Endothelial cell of umbilical vein (primary cell): ENCODE measurements around the gene ANP32A. TPM values are rescaled to one million over a fixed set of nuclear protein-coding genes. Genes with fewer than 3 reads are reported as not detected.

Experiments used
- BruUV-seq: library from RNA; stranded (reverse); fragments of 400-500 nt; replicated peaks from 2 replicates; lab custom pipeline; 2021; lab: Mats Ljungman, UMichigan
- CTCF ChIA-PET: fragments of 300-600, 350-600 bp; sonication (Branson Sonifier 250); formaldehyde crosslinking; loops from one replicate; lab custom pipeline; 2021; ENCODE audit warnings: antibody characterized with exemption, inconsistent platforms; lab: Charles Lee
- POLR2A ChIA-PET: fragments of 300-600, 350-600 bp; sonication (Branson Sonifier 250); formaldehyde crosslinking; loops from one replicate; lab custom pipeline; 2021; ENCODE audit warnings: antibody characterized with exemption, inconsistent platforms; lab: Charles Lee
- DNase-seq: peaks from one replicate; pipeline ENCODE4 v3.0.0-alpha.2; 2011; ENCODE audit warnings: low read depth, low spot score
- FAIRE-seq: peaks from 2 replicates; lab custom pipeline; 2011; peaks lifted over from hg19 to GRCh38; lab: Jason Lieb, UNC
- H2AFZ ChIP-seq: 2 replicates; pipeline ENCODE4 v1.6.0; 2012; ENCODE audit warnings: low read depth, low read length, control low read depth, inconsistent platforms
- H3K27ac ChIP-seq: 2 replicates; pipeline ENCODE4 v1.5.1; 2011; ENCODE audit warnings: low read depth, mild to moderate bottlenecking, control low read depth, low read length, moderate library complexity; ENCODE audit not compliant: insufficient read depth
- H3K27me3 ChIP-seq, 2 experiments: 2 replicates each; pipeline versions ENCODE4 v1.6.0 to v1.6.1; 2011; ENCODE audit warnings: low read length in 2 of 2, mixed read lengths in 1 of 2; ENCODE audit not compliant: control insufficient read depth in 2 of 2, insufficient read depth in 2 of 2
- H3K36me3 ChIP-seq, 2 experiments: 2 replicates in 1 of 2; 3 replicates in 1 of 2; pipeline ENCODE4 v1.5.1; 2011; ENCODE audit warnings: low read length in 2 of 2, mild to moderate bottlenecking in 1 of 2, moderate library complexity in 1 of 2; ENCODE audit not compliant: control insufficient read depth in 2 of 2, insufficient read depth in 2 of 2; ENCODE audit errors: extremely low read depth in 1 of 2
- H3K4me1 ChIP-seq: 3 replicates; pipeline ENCODE4 v1.5.1; 2011; ENCODE audit warnings: mild to moderate bottlenecking, low read length; ENCODE audit not compliant: control insufficient read depth, insufficient read depth; ENCODE audit errors: extremely low read depth
- H3K4me2 ChIP-seq: 2 replicates; pipeline ENCODE4 v1.6.1; 2011; ENCODE audit warnings: low read length, control low read depth, mixed read lengths; ENCODE audit not compliant: insufficient read depth
- H3K4me3 ChIP-seq, 3 experiments: fragments of 200-600 bp in 1 of 3; sonication (generic), shearing (Covaris generic) in 1 of 3; replicated peaks in 1 of 3; 2 replicates each; pipeline ENCODE4 v1.5.1; 2011 to 2016; ENCODE audit warnings: control low read depth in 3 of 3, low read length in 3 of 3, mild to moderate bottlenecking in 2 of 3, inconsistent platforms in 1 of 3, low read depth in 1 of 3, moderate library complexity in 1 of 3; ENCODE audit not compliant: insufficient read depth in 1 of 3
- H3K79me2 ChIP-seq: 2 replicates; pipeline ENCODE4 v1.6.0; 2012; ENCODE audit warnings: low read length, inconsistent platforms; ENCODE audit not compliant: control insufficient read depth, insufficient read depth
- H3K9ac ChIP-seq: replicated peaks from 2 replicates; pipeline ENCODE3; 2011; ENCODE audit warnings: low read length, control low read depth; ENCODE audit not compliant: insufficient read depth; ENCODE audit errors: extremely low read depth
- H3K9me1 ChIP-seq: replicated peaks from 3 replicates; pipeline ENCODE4 v1.6.0; 2011; ENCODE audit warnings: mild to moderate bottlenecking, low read length; ENCODE audit not compliant: control insufficient read depth, insufficient read depth; ENCODE audit errors: extremely low read depth
- H3K9me3 ChIP-seq: replicated peaks from 2 replicates; pipeline ENCODE4 v1.5.1; 2012; ENCODE audit warnings: low read length, inconsistent platforms; ENCODE audit not compliant: control insufficient read depth, insufficient read depth
- H4K20me1 ChIP-seq: replicated peaks from 2 replicates; pipeline ENCODE3; 2011; ENCODE audit warnings: mild to moderate bottlenecking, low read length; ENCODE audit not compliant: control insufficient read depth, insufficient read depth; ENCODE audit errors: extremely low read depth
- CTCF ChIP-seq, 2 donors: IDR thresholded peaks; 1 replicate in 1 of 2; 2 replicates in 1 of 2; pipeline ENCODE4 v1.5.1; 2011; ENCODE audit warnings: low read length in 2 of 2, mild to moderate bottlenecking in 2 of 2, moderate library complexity in 2 of 2, control low read depth in 1 of 2, inconsistent platforms in 1 of 2, low read depth in 1 of 2; ENCODE audit not compliant: insufficient read depth in 1 of 2; ENCODE audit errors: extremely low read depth in 1 of 2
- EZH2 ChIP-seq: IDR thresholded peaks from 2 replicates; pipeline ENCODE4 v1.6.1; 2012; ENCODE audit warnings: borderline replicate concordance, low read depth, mild to moderate bottlenecking, moderate library complexity, low read length, inconsistent platforms; ENCODE audit not compliant: severe bottlenecking
- FOS ChIP-seq: IDR thresholded peaks from 2 replicates; pipeline ENCODE4 v1.6.1; 2011; ENCODE audit warnings: mild to moderate bottlenecking, low read length, moderate library complexity, borderline replicate concordance; ENCODE audit not compliant: insufficient read depth
- GATA2 ChIP-seq: IDR thresholded peaks from 2 replicates; pipeline ENCODE4 v1.7.0; 2011; ENCODE audit warnings: low read depth, mild to moderate bottlenecking, moderate library complexity, mixed read lengths, low read length; ENCODE audit not compliant: insufficient read length, insufficient read depth
- JUN ChIP-seq: IDR thresholded peaks from 2 replicates; pipeline ENCODE4 v1.6.1; 2011; ENCODE audit warnings: borderline replicate concordance, low read depth; ENCODE audit not compliant: insufficient read length, insufficient read depth
- MAX ChIP-seq: IDR thresholded peaks from 2 replicates; pipeline ENCODE4 v1.6.1; 2011; ENCODE audit not compliant: insufficient read depth, insufficient read length
- MYC ChIP-seq: IDR thresholded peaks from one replicate; pipeline ENCODE4 v1.6.1; 2011; ENCODE audit warnings: mild to moderate bottlenecking, low read depth, low read length
- POLR2A ChIP-seq: IDR thresholded peaks from 2 replicates; pipeline ENCODE4 v1.6.1; 2012; ENCODE audit warnings: low read depth, mild to moderate bottlenecking, control low read depth, low read length
- POLR2AphosphoS5 ChIP-seq: IDR thresholded peaks from 2 replicates; pipeline ENCODE4 v1.6.1; 2012; ENCODE audit warnings: low read depth, mild to moderate bottlenecking, control low read depth, low read length, moderate library complexity; ENCODE audit not compliant: insufficient read depth
- dilution Hi-C: fragments of 300-500 bp; cut with MboI; formaldehyde crosslinking; loops from one replicate; pipeline ENCODE4 v1.15.0; 2019; ENCODE audit warnings: low sequenced_read_pairs; ENCODE audit not compliant: extremely low pct_ligation_motif_present
- intact Hi-C: fragments of 100-400 bp; cut with micrococcal nuclease; formaldehyde crosslinking; loops from one replicate; pipeline ENCODE4 v1.10.0; 2022
- polyA plus RNA-seq, 4 experiments: library from polyadenylated mRNA; depleted of rRNA in 3 of 4; stranded (reverse) in 3 of 4; unstranded in 1 of 4; fragments of >200 nt; gene quantifications; 2 replicates each; pipeline versions ENCODE4 v1.2.1 to v1.2.3, GENCODE V29; 2011 to 2012; ENCODE audit warnings: missing spikeins in 1 of 4
- total RNA-seq: library from RNA; stranded (reverse); gene quantifications from 2 replicates; pipeline ENCODE4 v1.2.3, GENCODE V29; 2021

ANP32A gene
- total and polyA plus RNA-seq, 2 donors (not counting 3 experiments of a cell fraction or from before 2014, with no cell fraction given) = 37.9 to 169 TPM

GRCh38 chr15:68807249-68807648 is 13.4 kb downstream of the ANP32A start:
- Histone ChIP-seq H3K4me3 (no peak overlapping the region), H2AFZ (no peak overlapping the region), H3K27ac (no peak overlapping the region), H3K27me3 (no peaks in the 10 kb centered on the region), H3K4me1 (no peaks in the 10 kb centered on the region), H4K20me1 (no peaks in the 10 kb centered on the region), H3K79me2 (peaks cover 87% of the 10 kb centered on the region), H3K9me3 (no peaks in the 10 kb centered on the region), H3K9me1 (no peaks in the 10 kb centered on the region), H3K4me2 (no peak overlapping the region), H3K9ac (no peak overlapping the region), H3K36me3 (peaks cover 2 to 15% of the 10 kb centered on the region in 2 experiments)
- no peak for DNase-seq
- no peak for FAIRE-seq
- no peak for TF ChIP-seq POLR2A
- TF ChIP-seq MYC = no peak
- TF ChIP-seq CTCF (IDR thresholded peaks at IDR 0.05; ENCODE audit: extremely low read depth in 1 of 2, insufficient read depth in 1 of 2, low read depth in 1 of 2, low read length in 2 of 2) = no peak
- no peak for TF ChIP-seq POLR2AphosphoS5
- TF ChIP-seq EZH2 = no peak
- no peak for TF ChIP-seq FOS
- no peak for TF ChIP-seq MAX
- no peak for TF ChIP-seq GATA2
- TF ChIP-seq JUN = no peak
- BruUV-seq = no TSS peak
- intact Hi-C loops = no loop called here
- ChIA-PET POLR2A (interaction anchor here (0.7 kb wide), 1 partner anchor 31 kb away, joined by 3 read pairs; no protein-coding TSS in a partner anchor), CTCF (no interaction called here)
- dilution Hi-C loops = no loop called here
